Right lobe of liver (tissue), 4 donors: ENCODE data around the gene ANP32B.

Experiments used
- POLR2A ChIP-seq: fragments of 450-650 bp; IDR thresholded peaks from one replicate; pipeline ENCODE4 v1.6.1; 2017; ENCODE audit warnings: antibody characterized with exemption, mild to moderate bottlenecking
- TF ChIP-seq, protein P1 (sequence below), 4 donors: fragments of 200-600 bp in 3 of 4; fragments of 450-650 bp in 1 of 4; IDR thresholded peaks; one replicate each; pipeline versions ENCODE4 v1.5.1 to v1.8.0; 2016 to 2022; ENCODE audit warnings: antibody characterized with exemption in 4 of 4, mild to moderate bottlenecking in 2 of 4
- donor health status: DM: no; HTN: no; CAD: no.
- donor health status: DM: no; HTN: no; CAD: no.
- donor health status: DM: no; HTN: yes; CAD: no.

- TF ChIP-seq, protein P1, sequence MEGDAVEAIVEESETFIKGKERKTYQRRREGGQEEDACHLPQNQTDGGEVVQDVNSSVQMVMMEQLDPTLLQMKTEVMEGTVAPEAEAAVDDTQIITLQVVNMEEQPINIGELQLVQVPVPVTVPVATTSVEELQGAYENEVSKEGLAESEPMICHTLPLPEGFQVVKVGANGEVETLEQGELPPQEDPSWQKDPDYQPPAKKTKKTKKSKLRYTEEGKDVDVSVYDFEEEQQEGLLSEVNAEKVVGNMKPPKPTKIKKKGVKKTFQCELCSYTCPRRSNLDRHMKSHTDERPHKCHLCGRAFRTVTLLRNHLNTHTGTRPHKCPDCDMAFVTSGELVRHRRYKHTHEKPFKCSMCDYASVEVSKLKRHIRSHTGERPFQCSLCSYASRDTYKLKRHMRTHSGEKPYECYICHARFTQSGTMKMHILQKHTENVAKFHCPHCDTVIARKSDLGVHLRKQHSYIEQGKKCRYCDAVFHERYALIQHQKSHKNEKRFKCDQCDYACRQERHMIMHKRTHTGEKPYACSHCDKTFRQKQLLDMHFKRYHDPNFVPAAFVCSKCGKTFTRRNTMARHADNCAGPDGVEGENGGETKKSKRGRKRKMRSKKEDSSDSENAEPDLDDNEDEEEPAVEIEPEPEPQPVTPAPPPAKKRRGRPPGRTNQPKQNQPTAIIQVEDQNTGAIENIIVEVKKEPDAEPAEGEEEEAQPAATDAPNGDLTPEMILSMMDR (IDR thresholded peaks at IDR 0.05): no peak
- TF ChIP-seq POLR2A: no peak
Observed at GRCh38 chr9:97943308-97943855, 39.8 kb upstream of the ANP32B start.
